PFSK-1 (cell line): ENCODE measurements around the gene KAT2B.

ENCODE experiments used
- FOXP2 ChIP-seq: optimal IDR thresholded peaks from 2 replicates; pipeline ENCODE3; 2011; ENCODE audit warnings: borderline replicate concordance, control low read depth, inconsistent platforms; ENCODE audit not compliant: insufficient read depth; ENCODE audit errors: extremely low read length, extremely low read depth
- POLR2AphosphoS5 ChIP-seq: IDR thresholded peaks from 2 replicates; pipeline ENCODE4 v1.6.1; 2012; ENCODE audit warnings: low read depth, mild to moderate bottlenecking, control low read depth, low read length, moderate library complexity
- SIN3A ChIP-seq: IDR thresholded peaks from 2 replicates; pipeline ENCODE4 v1.6.1; 2012; ENCODE audit warnings: mild to moderate bottlenecking, low read length, moderate library complexity, borderline replicate concordance; ENCODE audit not compliant: insufficient read depth
- TAF1 ChIP-seq: IDR thresholded peaks from 2 replicates; pipeline ENCODE4 v1.6.1; 2012; ENCODE audit warnings: low read length, control low read depth, borderline replicate concordance; ENCODE audit not compliant: insufficient read depth
- TF ChIP-seq, protein P1 (sequence below), 2 experiments: IDR thresholded peaks; 2 replicates each; pipeline versions ENCODE4 v1.6.1 to v1.8.0; 2011 to 2012; ENCODE audit warnings: low read depth in 2 of 2, low read length in 2 of 2, control low read depth in 1 of 2, inconsistent platforms in 1 of 2, mild to moderate bottlenecking in 1 of 2, moderate library complexity in 1 of 2; ENCODE audit not compliant: insufficient read depth in 1 of 2

The KAT2B gene

DNA sequence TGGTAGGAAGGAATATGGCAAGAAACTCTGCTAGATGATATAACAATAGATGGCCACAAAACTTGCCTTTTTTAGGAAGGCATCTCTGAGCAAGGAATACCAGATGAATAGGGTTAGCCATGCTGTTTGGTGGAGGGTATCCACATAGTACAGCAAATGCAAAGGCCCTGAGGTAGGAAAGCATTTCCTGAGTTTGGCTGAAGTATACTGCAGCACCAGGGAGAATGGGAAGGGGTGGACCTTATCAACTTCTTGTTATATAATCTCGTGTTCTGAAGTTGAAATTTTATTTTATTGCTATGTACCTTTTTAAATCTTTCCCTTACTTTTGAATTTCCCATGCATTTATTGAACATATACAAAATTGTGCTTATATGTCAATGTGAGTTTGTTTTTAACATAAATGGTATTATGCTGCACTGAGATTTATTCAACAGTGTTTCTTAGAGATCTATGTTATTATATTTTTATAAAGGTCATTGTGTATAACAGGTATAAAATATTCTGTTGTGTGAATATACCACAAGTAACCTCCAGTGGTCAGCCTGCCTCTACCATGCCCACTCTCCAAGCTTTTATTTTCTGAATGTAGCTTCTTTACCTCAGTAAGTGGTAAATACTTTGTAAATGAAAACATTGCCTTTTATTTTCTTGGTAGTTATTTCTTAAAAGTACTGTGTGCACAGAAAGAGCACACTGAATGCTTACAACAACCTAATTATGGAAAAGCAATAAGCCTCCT, 2.8 kb upstream of the KAT2B start:
- TF ChIP-seq, protein P1, sequence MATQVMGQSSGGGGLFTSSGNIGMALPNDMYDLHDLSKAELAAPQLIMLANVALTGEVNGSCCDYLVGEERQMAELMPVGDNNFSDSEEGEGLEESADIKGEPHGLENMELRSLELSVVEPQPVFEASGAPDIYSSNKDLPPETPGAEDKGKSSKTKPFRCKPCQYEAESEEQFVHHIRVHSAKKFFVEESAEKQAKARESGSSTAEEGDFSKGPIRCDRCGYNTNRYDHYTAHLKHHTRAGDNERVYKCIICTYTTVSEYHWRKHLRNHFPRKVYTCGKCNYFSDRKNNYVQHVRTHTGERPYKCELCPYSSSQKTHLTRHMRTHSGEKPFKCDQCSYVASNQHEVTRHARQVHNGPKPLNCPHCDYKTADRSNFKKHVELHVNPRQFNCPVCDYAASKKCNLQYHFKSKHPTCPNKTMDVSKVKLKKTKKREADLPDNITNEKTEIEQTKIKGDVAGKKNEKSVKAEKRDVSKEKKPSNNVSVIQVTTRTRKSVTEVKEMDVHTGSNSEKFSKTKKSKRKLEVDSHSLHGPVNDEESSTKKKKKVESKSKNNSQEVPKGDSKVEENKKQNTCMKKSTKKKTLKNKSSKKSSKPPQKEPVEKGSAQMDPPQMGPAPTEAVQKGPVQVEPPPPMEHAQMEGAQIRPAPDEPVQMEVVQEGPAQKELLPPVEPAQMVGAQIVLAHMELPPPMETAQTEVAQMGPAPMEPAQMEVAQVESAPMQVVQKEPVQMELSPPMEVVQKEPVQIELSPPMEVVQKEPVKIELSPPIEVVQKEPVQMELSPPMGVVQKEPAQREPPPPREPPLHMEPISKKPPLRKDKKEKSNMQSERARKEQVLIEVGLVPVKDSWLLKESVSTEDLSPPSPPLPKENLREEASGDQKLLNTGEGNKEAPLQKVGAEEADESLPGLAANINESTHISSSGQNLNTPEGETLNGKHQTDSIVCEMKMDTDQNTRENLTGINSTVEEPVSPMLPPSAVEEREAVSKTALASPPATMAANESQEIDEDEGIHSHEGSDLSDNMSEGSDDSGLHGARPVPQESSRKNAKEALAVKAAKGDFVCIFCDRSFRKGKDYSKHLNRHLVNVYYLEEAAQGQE (IDR thresholded peaks at IDR 0.05; ENCODE audit: insufficient read depth in 1 of 2, low read depth in 2 of 2, low read length in 2 of 2), result no peak
- no peak for TF ChIP-seq FOXP2
- TF ChIP-seq SIN3A, result no peak
- no peak for TF ChIP-seq TAF1
- TF ChIP-seq POLR2AphosphoS5, result no peak

GRCh38 chr3:20038699-20039465, 1.4 kb upstream of the KAT2B start:
- TF ChIP-seq SIN3A (no peak), FOXP2 (no peak), TAF1 (no peak), POLR2AphosphoS5 (no peak)
- TF ChIP-seq, protein P1 (IDR thresholded peaks at IDR 0.05; ENCODE audit: insufficient read depth in 1 of 2, low read depth in 2 of 2, low read length in 2 of 2), result no peak

GRCh38 chr3:20039466-20039764, 831 bp upstream of the KAT2B start:
- TF ChIP-seq POLR2AphosphoS5 (no peak), SIN3A (no peak), TAF1 (no peak), FOXP2 (no peak)
- TF ChIP-seq, protein P1 (IDR thresholded peaks at IDR 0.05; ENCODE audit: insufficient read depth in 1 of 2, low read depth in 2 of 2, low read length in 2 of 2), result no peak

- TF ChIP-seq SIN3A (no peak), TAF1 (0 out of 2 replicates have a peak, but pooled peaks have one; percentile 21)
These were observed 426 bp downstream of the KAT2B start for GRCh38 chr3:20040548-20041196.

DNA sequence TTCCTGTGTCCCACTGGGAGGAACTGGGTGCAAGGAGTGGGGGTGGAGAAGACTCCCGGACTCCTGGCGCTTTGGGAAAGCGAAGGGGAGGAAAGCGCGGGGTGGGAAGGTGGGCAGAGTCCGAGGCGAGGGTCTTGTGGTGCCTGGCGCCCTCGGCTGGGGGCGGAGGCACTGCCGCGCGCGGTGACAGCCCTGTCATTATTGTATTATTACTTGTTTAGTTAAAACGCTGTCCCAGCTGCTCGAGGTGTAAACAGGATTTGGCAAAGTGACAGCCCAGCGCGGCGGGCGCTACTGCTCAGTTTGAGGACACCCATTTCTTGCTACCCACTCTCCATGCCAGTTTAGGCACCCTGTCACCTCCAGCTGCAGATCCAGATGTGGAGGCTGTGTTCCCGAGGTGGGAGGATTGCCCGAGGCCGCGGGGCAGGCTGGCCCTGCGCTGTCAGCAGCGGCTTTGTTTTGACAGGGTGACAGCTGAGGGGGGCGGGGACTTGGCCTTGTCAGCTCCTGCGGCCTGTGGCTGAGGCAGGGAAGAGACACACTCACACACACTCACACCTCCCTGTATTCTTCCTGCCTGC, 1.0 kb downstream of the KAT2B start:
- TF ChIP-seq POLR2AphosphoS5 (no peak), FOXP2 (peak; percentile 88), TAF1 (no peak), SIN3A (peak; percentile 100)
- TF ChIP-seq, protein P1 (IDR thresholded peaks at IDR 0.05; ENCODE audit: insufficient read depth in 1 of 2, low read depth in 2 of 2, low read length in 2 of 2), result no peak
